ENCODE measurements around the gene HOMER3.
A peak's percentile ranks its signal among the peaks of the same experiment; 100 is the strongest.

The HOMER3 gene

DNA sequence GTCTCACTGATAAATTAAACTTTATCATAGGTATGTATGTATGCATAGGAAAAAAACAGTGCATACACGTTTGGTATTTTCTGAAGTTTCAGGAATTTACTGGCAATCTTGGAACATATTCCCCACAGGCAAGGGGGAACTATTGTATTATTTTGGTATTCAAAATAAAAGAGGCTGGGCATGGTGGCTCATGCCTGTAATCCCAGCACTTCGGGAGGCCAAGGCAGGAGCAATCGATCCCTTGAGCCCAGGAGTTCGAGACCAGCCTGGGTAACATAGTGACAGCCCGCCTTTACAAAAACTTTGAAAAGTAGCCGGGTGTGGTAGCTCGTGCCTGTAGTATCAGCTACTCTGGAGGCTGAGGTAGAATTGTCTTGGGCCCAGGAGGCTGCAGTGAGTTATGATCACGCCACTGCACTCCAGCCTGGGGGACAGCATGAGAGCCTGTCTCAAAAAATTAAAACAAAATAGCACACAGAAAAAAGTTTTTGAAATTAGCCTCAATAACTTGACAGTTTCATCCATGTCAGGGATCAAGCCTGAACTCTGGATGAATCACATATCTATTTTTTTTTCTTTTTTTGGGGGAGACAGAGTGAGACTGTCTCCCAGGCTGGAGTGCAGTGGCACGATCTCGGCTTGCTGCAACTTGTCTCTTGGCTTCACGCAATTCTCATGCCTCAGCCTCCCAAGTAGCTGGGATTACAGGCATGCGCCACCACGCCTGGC lies 29.1 kb upstream of the HOMER3 start:
- TF ChIP-seq, protein P1, sequence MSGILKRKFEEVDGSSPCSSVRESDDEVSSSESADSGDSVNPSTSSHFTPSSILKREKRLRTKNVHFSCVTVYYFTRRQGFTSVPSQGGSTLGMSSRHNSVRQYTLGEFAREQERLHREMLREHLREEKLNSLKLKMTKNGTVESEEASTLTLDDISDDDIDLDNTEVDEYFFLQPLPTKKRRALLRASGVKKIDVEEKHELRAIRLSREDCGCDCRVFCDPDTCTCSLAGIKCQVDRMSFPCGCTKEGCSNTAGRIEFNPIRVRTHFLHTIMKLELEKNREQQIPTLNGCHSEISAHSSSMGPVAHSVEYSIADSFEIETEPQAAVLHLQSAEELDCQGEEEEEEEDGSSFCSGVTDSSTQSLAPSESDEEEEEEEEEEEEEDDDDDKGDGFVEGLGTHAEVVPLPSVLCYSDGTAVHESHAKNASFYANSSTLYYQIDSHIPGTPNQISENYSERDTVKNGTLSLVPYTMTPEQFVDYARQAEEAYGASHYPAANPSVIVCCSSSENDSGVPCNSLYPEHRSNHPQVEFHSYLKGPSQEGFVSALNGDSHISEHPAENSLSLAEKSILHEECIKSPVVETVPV (CRISPR knock-in tag; IDR thresholded peaks at IDR 0.05) = no peak
- TF ChIP-seq, protein P2, sequence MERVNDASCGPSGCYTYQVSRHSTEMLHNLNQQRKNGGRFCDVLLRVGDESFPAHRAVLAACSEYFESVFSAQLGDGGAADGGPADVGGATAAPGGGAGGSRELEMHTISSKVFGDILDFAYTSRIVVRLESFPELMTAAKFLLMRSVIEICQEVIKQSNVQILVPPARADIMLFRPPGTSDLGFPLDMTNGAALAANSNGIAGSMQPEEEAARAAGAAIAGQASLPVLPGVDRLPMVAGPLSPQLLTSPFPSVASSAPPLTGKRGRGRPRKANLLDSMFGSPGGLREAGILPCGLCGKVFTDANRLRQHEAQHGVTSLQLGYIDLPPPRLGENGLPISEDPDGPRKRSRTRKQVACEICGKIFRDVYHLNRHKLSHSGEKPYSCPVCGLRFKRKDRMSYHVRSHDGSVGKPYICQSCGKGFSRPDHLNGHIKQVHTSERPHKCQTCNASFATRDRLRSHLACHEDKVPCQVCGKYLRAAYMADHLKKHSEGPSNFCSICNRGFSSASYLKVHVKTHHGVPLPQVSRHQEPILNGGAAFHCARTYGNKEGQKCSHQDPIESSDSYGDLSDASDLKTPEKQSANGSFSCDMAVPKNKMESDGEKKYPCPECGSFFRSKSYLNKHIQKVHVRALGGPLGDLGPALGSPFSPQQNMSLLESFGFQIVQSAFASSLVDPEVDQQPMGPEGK (CRISPR knock-in tag; IDR thresholded peaks at IDR 0.05; ENCODE audit: borderline replicate concordance) = no peak
- TF ChIP-seq ISL1 (CRISPR knock-in tag; IDR thresholded peaks at IDR 0.05) (no peak), ESRRG (CRISPR knock-in tag; IDR thresholded peaks at IDR 0.05) (no peak), ZFP3 (CRISPR knock-in tag; IDR thresholded peaks at IDR 0.05) (no peak), TSHZ2 (CRISPR knock-in tag; IDR thresholded peaks at IDR 0.05) (no peak), ZC3H10 (CRISPR knock-in tag; IDR thresholded peaks at IDR 0.05) (no peak), OSR1 (CRISPR knock-in tag; IDR thresholded peaks at IDR 0.05) (no peak), ZNF8 (CRISPR knock-in tag; IDR thresholded peaks at IDR 0.05) (no peak), PPARA (CRISPR knock-in tag; IDR thresholded peaks at IDR 0.05; ENCODE audit: borderline replicate concordance) (no peak), ZNF70 (CRISPR knock-in tag; IDR thresholded peaks at IDR 0.05) (no peak), TOX (CRISPR knock-in tag; IDR thresholded peaks at IDR 0.05; ENCODE audit: borderline replicate concordance) (no peak)
- TF ChIP-seq, protein P3, sequence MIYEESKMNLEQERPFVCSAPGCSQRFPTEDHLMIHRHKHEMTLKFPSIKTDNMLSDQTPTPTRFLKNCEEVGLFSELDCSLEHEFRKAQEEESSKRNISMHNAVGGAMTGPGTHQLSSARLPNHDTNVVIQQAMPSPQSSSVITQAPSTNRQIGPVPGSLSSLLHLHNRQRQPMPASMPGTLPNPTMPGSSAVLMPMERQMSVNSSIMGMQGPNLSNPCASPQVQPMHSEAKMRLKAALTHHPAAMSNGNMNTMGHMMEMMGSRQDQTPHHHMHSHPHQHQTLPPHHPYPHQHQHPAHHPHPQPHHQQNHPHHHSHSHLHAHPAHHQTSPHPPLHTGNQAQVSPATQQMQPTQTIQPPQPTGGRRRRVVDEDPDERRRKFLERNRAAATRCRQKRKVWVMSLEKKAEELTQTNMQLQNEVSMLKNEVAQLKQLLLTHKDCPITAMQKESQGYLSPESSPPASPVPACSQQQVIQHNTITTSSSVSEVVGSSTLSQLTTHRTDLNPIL (CRISPR knock-in tag; IDR thresholded peaks at IDR 0.05; ENCODE audit: low read depth) = no peak
- ATAC-seq = peak; percentile 42

DNA sequence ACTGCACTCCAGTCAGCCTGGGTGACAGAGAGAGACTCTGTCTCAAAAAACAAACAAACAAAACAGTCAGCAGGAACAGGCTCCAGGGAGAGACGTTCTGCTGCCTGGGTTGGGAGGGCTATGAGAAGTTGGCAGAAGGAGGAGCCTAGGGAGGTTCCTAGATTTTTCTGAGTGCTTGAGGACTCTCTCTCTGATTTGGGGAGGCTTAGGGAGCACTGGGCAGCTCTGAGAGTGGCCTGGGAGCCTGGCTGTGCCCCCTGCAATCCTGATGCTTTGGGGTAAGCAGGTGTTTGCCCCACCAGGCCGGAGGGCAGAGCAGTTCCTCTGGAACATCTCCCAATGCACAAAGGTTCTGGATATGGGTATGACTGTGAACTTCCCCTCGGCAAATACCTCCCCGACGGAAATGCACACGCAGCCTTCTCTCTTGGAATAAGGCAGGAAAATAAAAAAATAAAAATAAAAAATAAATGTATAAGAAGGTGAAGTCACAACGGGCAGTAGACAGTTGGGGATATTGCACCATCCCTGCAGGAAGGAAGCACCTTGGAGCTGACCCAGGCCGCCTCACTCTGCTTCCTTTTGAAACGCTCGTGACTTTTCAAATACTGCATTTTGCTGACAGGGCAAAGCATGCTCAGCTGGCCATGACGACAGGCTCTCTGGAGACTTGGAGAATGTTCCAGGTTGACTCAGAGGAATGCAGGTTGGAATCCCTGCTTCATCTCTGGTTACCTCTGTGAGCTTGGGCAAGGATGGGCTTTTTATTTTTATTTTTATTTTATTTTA lies 26.5 kb upstream of the HOMER3 start:
- TF ChIP-seq TCF4 (CRISPR knock-in tag; IDR thresholded peaks at IDR 0.05; ENCODE audit: borderline replicate concordance) (no peak), GLIS3 (CRISPR knock-in tag; IDR thresholded peaks at IDR 0.05) (no peak), ISL1 (CRISPR knock-in tag; IDR thresholded peaks at IDR 0.05) (no peak), ZNF70 (CRISPR knock-in tag; IDR thresholded peaks at IDR 0.05) (no peak), ZFP3 (CRISPR knock-in tag; IDR thresholded peaks at IDR 0.05) (no peak), PPARA (CRISPR knock-in tag; IDR thresholded peaks at IDR 0.05; ENCODE audit: borderline replicate concordance) (no peak)
- TF ChIP-seq, protein P3 (CRISPR knock-in tag; IDR thresholded peaks at IDR 0.05; ENCODE audit: low read depth) = no peak
- ATAC-seq = no peak

DNA sequence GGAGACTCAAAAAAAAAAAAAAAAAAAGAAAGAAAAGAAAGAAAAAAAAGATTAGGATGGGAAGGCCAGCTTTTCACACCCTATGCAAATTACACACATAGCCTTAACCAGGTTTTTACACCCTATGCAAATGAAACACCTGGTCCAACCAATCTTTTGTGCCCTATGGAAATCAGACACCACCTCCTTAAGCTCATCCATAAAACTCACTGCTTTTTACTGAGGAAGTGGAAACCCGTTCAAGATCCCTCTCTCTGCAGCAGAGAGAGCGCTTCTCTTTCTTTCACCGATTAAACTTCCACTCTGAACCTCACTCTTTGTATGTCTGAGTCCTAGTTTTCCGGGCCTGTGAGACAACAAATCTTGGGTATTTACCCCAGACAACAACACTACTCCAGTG lies 25.3 kb upstream of the HOMER3 start:
- no peak for ATAC-seq
- TF ChIP-seq RARB (CRISPR knock-in tag; IDR thresholded peaks at IDR 0.05) (no peak), TSHZ2 (CRISPR knock-in tag; IDR thresholded peaks at IDR 0.05) (no peak), ZFP3 (CRISPR knock-in tag; IDR thresholded peaks at IDR 0.05) (no peak), OSR1 (CRISPR knock-in tag; IDR thresholded peaks at IDR 0.05) (no peak)
- TF ChIP-seq, protein P3 (CRISPR knock-in tag; IDR thresholded peaks at IDR 0.05; ENCODE audit: low read depth) = no peak
- TF ChIP-seq, protein P4, sequence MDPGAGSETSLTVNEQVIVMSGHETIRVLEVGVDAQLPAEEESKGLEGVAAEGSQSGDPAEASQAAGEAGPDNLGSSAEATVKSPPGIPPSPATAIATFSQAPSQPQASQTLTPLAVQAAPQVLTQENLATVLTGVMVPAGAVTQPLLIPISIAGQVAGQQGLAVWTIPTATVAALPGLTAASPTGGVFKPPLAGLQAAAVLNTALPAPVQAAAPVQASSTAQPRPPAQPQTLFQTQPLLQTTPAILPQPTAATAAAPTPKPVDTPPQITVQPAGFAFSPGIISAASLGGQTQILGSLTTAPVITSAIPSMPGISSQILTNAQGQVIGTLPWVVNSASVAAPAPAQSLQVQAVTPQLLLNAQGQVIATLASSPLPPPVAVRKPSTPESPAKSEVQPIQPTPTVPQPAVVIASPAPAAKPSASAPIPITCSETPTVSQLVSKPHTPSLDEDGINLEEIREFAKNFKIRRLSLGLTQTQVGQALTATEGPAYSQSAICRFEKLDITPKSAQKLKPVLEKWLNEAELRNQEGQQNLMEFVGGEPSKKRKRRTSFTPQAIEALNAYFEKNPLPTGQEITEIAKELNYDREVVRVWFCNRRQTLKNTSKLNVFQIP (CRISPR knock-in tag; IDR thresholded peaks at IDR 0.05; ENCODE audit: borderline replicate concordance, low read depth) = no peak
- TF ChIP-seq, protein P2 (CRISPR knock-in tag; IDR thresholded peaks at IDR 0.05; ENCODE audit: borderline replicate concordance) = no peak

Data from SK-N-SH treated with all-trans-retinoic acid at 6 μM for 48 hours (cell line).